ENCODE data around the gene SEMA5A. TPM values are rescaled to one million over a fixed set of nuclear protein-coding genes. Genes with fewer than 3 reads are reported as not detected.

The SEMA5A gene, protein sequence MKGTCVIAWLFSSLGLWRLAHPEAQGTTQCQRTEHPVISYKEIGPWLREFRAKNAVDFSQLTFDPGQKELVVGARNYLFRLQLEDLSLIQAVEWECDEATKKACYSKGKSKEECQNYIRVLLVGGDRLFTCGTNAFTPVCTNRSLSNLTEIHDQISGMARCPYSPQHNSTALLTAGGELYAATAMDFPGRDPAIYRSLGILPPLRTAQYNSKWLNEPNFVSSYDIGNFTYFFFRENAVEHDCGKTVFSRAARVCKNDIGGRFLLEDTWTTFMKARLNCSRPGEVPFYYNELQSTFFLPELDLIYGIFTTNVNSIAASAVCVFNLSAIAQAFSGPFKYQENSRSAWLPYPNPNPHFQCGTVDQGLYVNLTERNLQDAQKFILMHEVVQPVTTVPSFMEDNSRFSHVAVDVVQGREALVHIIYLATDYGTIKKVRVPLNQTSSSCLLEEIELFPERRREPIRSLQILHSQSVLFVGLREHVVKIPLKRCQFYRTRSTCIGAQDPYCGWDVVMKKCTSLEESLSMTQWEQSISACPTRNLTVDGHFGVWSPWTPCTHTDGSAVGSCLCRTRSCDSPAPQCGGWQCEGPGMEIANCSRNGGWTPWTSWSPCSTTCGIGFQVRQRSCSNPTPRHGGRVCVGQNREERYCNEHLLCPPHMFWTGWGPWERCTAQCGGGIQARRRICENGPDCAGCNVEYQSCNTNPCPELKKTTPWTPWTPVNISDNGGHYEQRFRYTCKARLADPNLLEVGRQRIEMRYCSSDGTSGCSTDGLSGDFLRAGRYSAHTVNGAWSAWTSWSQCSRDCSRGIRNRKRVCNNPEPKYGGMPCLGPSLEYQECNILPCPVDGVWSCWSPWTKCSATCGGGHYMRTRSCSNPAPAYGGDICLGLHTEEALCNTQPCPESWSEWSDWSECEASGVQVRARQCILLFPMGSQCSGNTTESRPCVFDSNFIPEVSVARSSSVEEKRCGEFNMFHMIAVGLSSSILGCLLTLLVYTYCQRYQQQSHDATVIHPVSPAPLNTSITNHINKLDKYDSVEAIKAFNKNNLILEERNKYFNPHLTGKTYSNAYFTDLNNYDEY
- 181 and 189 TPM in 2 replicates for total RNA-seq
- long read RNA-seq, full-length matches to known transcripts, result 4 of 135 reads
- long read RNA-seq, partial matches to known transcripts, result 20 of 135 reads
- long read RNA-seq, other reads (novel, unspliced or antisense), result 111 of 135 reads

DNA sequence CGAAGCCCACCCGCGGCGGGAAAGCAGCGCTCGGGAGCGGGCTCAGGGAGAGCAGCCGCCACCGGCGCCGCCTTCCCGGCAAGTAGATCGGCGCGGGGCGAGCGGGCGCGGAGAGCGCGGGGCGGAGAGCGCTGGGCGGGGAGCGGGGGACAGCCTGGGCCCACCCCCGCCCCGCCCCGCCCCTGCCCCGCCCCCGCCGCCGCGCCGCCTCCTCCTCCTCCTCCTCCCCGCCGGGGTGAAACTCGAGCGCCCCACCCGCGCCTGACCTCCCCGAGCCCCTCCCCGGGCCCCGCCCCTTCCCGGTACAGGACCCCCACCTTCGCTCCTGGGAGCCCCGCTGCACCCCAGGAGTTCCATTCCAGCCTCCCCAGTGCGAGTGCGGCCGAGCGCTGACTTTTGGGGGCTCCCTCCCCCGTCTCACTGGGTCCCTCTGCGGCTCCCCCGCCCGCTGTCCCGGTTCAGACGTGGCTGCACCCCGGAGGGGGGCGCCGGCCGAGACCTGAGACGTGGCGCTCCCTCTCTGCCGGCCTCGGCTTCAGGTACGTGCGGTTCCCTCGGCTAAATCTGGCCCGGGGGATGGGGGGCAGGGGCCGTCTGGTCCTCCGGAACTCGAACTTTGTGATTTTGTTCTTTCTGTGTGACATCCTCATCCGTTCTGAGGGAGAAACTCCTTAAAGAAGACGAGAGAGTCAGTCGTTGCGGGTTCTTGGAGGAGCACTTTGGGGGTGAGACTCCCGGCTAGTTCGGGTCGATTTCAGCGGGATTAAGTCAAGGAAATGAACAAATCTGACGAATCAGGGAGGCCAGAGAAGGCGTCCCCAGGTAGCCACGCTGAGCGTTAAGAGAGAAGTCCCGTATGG lies at the start of gene SEMA5A:
Gene SEMA5A, minus strand, starts transcription at position 84 of the 860 bp plus-strand sequence. CDS start 166,129 bp downstream, outside the sequence.
- peak within 1 kb of the TSS; percentile 95 for H3K27ac Mint-ChIP-seq (ENCODE audit: unreplicated experiment)
- TF ChIP-seq, protein P1, sequence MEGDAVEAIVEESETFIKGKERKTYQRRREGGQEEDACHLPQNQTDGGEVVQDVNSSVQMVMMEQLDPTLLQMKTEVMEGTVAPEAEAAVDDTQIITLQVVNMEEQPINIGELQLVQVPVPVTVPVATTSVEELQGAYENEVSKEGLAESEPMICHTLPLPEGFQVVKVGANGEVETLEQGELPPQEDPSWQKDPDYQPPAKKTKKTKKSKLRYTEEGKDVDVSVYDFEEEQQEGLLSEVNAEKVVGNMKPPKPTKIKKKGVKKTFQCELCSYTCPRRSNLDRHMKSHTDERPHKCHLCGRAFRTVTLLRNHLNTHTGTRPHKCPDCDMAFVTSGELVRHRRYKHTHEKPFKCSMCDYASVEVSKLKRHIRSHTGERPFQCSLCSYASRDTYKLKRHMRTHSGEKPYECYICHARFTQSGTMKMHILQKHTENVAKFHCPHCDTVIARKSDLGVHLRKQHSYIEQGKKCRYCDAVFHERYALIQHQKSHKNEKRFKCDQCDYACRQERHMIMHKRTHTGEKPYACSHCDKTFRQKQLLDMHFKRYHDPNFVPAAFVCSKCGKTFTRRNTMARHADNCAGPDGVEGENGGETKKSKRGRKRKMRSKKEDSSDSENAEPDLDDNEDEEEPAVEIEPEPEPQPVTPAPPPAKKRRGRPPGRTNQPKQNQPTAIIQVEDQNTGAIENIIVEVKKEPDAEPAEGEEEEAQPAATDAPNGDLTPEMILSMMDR (IDR thresholded peaks at IDR 0.05), result peak; percentile 12
- H3K4me3 Mint-ChIP-seq (ENCODE audit: unreplicated experiment), result peak within 1 kb of the TSS; percentile 95
- H3K36me3 Mint-ChIP-seq (ENCODE audit: unreplicated experiment), result peaks cover 26% of the 10 kb centered on the region
- H3K4me1 Mint-ChIP-seq (ENCODE audit: unreplicated experiment), result peaks cover 42% of the 10 kb centered on the region
- DNase-seq (ENCODE audit: extremely low spot score, unreplicated experiment), result peak; percentile 93
- H3K9me3 Mint-ChIP-seq (ENCODE audit: unreplicated experiment), result no peaks in the 10 kb centered on the region
- no peaks in the 10 kb centered on the region for H3K27me3 Mint-ChIP-seq (ENCODE audit: unreplicated experiment)

DNA sequence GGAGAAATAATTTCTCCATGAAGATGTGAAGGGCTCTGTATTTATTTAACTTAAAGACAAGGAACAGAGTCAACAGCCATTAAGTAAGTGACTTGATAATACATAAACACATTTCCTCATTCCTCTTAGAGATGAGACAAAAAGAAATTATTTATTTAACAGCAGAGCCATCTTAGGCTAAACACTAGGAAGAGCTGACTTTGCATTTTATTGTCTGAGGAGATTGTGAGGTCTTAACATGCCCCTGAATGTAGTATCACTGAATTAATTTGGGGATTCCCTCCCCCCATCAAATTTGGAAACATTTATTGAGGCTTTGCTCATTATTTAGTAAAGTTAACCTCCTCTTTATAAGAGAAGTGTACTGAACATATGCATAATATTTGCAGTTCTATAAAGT lies 49.0 kb upstream of the SEMA5A start:
- Mint-ChIP-seq H3K4me1 (ENCODE audit: unreplicated experiment) (peaks cover 16% of the 10 kb centered on the region), H3K4me3 (ENCODE audit: unreplicated experiment) (no peak overlapping the region), H3K9me3 (ENCODE audit: unreplicated experiment) (no peaks in the 10 kb centered on the region), H3K36me3 (ENCODE audit: unreplicated experiment) (no peaks in the 10 kb centered on the region), H3K27ac (ENCODE audit: unreplicated experiment) (no peak overlapping the region), H3K27me3 (ENCODE audit: unreplicated experiment) (peaks cover 2% of the 10 kb centered on the region)
- TF ChIP-seq, protein P1 (IDR thresholded peaks at IDR 0.05), result no peak
- DNase-seq (ENCODE audit: extremely low spot score, unreplicated experiment), result no peak

DNA sequence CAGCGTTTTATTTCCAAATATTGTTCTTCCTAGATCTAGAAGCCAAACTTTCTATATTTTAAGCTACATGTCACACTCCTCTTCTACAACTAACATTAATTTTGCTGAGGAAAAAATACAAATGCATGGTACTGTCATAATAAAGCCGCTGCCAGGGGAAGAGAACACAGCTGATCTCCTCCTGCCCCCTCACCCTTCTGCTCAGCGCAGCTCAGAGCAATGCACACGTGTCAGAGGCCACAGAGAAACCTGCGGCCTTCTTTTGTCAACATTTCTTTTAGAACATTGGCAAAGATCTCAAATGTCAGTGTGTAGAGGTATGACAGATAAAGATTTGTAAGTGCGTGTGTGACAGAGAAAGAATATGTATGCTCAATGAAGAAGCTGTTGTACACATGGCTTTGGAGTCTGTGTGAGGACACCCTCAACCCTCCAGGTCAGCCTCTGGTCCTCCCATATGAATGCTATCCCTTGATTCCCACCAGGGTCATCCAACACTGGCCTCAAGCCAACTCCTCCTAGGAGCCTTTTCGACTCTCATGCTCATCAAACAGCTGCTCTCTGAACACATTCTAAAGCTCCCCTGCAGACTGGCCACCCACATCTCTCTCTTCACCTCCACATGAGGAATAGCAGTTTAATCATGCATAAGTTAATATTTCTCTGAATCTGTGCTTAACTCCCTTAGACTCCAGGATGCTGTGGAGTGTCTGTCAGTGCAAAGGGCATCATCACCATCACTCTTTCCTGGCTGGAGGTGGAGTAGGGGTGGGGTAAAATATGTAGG lies 43.4 kb upstream of the SEMA5A start:
- H3K36me3 Mint-ChIP-seq (ENCODE audit: unreplicated experiment), result no peaks in the 10 kb centered on the region
- no peak overlapping the region for H3K27ac Mint-ChIP-seq (ENCODE audit: unreplicated experiment)
- no peaks in the 10 kb centered on the region for H3K9me3 Mint-ChIP-seq (ENCODE audit: unreplicated experiment)
- no peak for DNase-seq (ENCODE audit: extremely low spot score, unreplicated experiment)
- TF ChIP-seq, protein P1 (IDR thresholded peaks at IDR 0.05), result no peak
- H3K4me1 Mint-ChIP-seq (ENCODE audit: unreplicated experiment), result peaks cover 8% of the 10 kb centered on the region
- H3K27me3 Mint-ChIP-seq (ENCODE audit: unreplicated experiment), result no peaks in the 10 kb centered on the region
- H3K4me3 Mint-ChIP-seq (ENCODE audit: unreplicated experiment), result no peak overlapping the region

DNA sequence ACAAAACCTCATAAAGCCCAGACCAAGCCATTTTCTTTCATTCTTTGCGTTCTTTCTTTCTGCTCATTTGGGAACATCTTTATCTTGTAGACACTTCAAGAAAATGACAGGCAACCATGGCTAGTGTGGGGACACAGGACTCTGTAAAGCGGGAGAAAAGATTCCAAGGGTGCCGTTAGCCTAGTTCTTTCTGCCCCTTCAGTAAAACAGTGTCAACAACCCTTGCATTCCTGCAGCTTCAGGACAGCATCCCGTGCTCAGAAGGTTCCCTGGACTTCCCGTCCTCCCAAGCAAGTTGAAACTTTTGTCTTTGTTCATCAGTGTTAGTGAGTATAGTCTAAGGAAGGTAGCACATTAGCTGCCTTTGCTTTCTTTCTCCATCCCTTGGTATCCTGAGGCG lies 42.4 kb upstream of the SEMA5A start:
- peaks cover 8% of the 10 kb centered on the region for H3K4me1 Mint-ChIP-seq (ENCODE audit: unreplicated experiment)
- no peak overlapping the region for H3K27ac Mint-ChIP-seq (ENCODE audit: unreplicated experiment)
- H3K9me3 Mint-ChIP-seq (ENCODE audit: unreplicated experiment), result no peaks in the 10 kb centered on the region
- no peak for DNase-seq (ENCODE audit: extremely low spot score, unreplicated experiment)
- H3K27me3 Mint-ChIP-seq (ENCODE audit: unreplicated experiment), result no peaks in the 10 kb centered on the region
- TF ChIP-seq, protein P1 (IDR thresholded peaks at IDR 0.05), result no peak
- H3K36me3 Mint-ChIP-seq (ENCODE audit: unreplicated experiment), result no peaks in the 10 kb centered on the region
- no peak overlapping the region for H3K4me3 Mint-ChIP-seq (ENCODE audit: unreplicated experiment)
